HepG2 (cell line): ENCODE measurements around the gene VIT. TPM values are rescaled to one million over a fixed set of nuclear protein-coding genes. Genes with fewer than 3 reads are reported as not detected.

Experiments used
- ATAC-seq: fragments of 200-7000 bp; cut with Tn5 transposase; 3 replicates; pipeline ENCODE4 v1.9.1; 2020; ENCODE audit warnings: mild to moderate bottlenecking, moderate library complexity
- BruUV-seq: library from RNA; stranded (reverse); fragments of 400-500 nt; replicated peaks from 2 replicates; lab custom pipeline; 2021; lab: Mats Ljungman, UMichigan
- CTCF ChIA-PET: fragments of 300-600 bp; formaldehyde crosslinking; extraction: SDS; loops from one replicate; lab custom pipeline; 2021; ENCODE audit warnings: low total read pairs, inconsistent platforms, low intra/inter-chr PET ratio; lab: Yijun Ruan, JAX
- POLR2A ChIA-PET: fragments of 350-600 bp; sonication (Branson Sonifier 250); formaldehyde crosslinking; loops from one replicate; lab custom pipeline; 2020; ENCODE audit warnings: antibody characterized with exemption, inconsistent platforms; lab: Yijun Ruan, JAX
- DNase-seq: peaks from one replicate; pipeline ENCODE4 v3.0.0-alpha.2; 2015; ENCODE audit warnings: low spot score
- FAIRE-seq: peaks from 3 replicates; lab custom pipeline; 2011; peaks lifted over from hg19 to GRCh38; lab: Jason Lieb, UNC
- H2AFZ ChIP-seq: one replicate; pipeline ENCODE4 v1.6.1; 2011; ENCODE audit warnings: low read length, inconsistent platforms
- H3K27ac ChIP-seq: fragments of 300-600 bp; 3 replicates; pipeline ENCODE4 v1.8.0; 2011; ENCODE audit warnings: mixed run types, mild to moderate bottlenecking, mixed read lengths, low read length, inconsistent platforms; ENCODE audit not compliant: insufficient read depth; ENCODE audit errors: extremely low read length
- H3K27me3 ChIP-seq, 2 experiments: fragments of 200-600 bp in 1 of 2; 2 replicates in 1 of 2; 3 replicates in 1 of 2; pipeline versions ENCODE4 v1.6.0 to v1.8.0; 2011; ENCODE audit warnings: low read length in 2 of 2, mild to moderate bottlenecking in 2 of 2, moderate library complexity in 2 of 2, inconsistent platforms in 1 of 2; ENCODE audit not compliant: insufficient read depth in 2 of 2, control insufficient read depth in 1 of 2
- H3K36me3 ChIP-seq, 2 experiments: fragments of 200-600 bp in 1 of 2; replicated peaks in 1 of 2; 2 replicates in 1 of 2; 3 replicates in 1 of 2; pipeline versions ENCODE4 v1.5.1 to v1.8.0; 2011; ENCODE audit warnings: low read length in 2 of 2, inconsistent platforms in 1 of 2; ENCODE audit not compliant: insufficient read depth in 2 of 2, control insufficient read depth in 1 of 2
- H3K4me1 ChIP-seq: 2 replicates; pipeline ENCODE4 v1.5.1; 2012; ENCODE audit warnings: low read length, inconsistent platforms; ENCODE audit not compliant: insufficient read depth
- H3K4me2 ChIP-seq: 2 replicates; pipeline ENCODE4 v1.6.0; 2011; ENCODE audit warnings: low read depth, low read length, inconsistent platforms
- H3K4me3 ChIP-seq, 3 experiments: fragments of 200-600 bp in 1 of 3; sonication (generic), shearing (Covaris generic) in 1 of 3; replicated peaks in 1 of 3; 2 replicates each; pipeline ENCODE4 v1.5.1; 2011 to 2016; ENCODE audit warnings: low read length in 3 of 3, inconsistent platforms in 2 of 3, low read depth in 2 of 3, mild to moderate bottlenecking in 2 of 3, control low read depth in 1 of 3, mixed read lengths in 1 of 3; ENCODE audit not compliant: insufficient read depth in 1 of 3
- H3K79me2 ChIP-seq: one replicate; pipeline ENCODE4 v1.6.1; 2011; ENCODE audit warnings: low read length, inconsistent platforms; ENCODE audit not compliant: insufficient read depth
- H3K9ac ChIP-seq: 2 replicates; pipeline ENCODE4 v1.6.0; 2011; ENCODE audit warnings: mild to moderate bottlenecking, low read depth, low read length, inconsistent platforms; ENCODE audit not compliant: insufficient read depth
- H3K9me3 ChIP-seq: 2 replicates; pipeline ENCODE4 v1.5.1; 2012; ENCODE audit warnings: mild to moderate bottlenecking, low read length
- H4K20me1 ChIP-seq: 2 replicates; pipeline ENCODE4 v1.6.0; 2011; ENCODE audit warnings: inconsistent platforms, mild to moderate bottlenecking, low read length, moderate library complexity; ENCODE audit not compliant: insufficient read depth
- GATA4 ChIP-seq: sonication (generic); IDR thresholded peaks from 2 replicates; pipeline ENCODE4 v1.6.1; 2016; ENCODE audit warnings: antibody characterized with exemption, low read depth, borderline replicate concordance
- GATAD1 ChIP-seq: IDR thresholded peaks from 2 replicates; pipeline ENCODE4 v1.6.1; 2016; ENCODE audit warnings: missing genetic modification reagents, missing compliant biosample characterization
- HMGXB3 ChIP-seq: sonication (generic); formaldehyde crosslinking; IDR thresholded peaks from 2 replicates; pipeline ENCODE4 v1.4.0; 2020; ENCODE audit warnings: missing genetic modification reagents, borderline replicate concordance
- JDP2 ChIP-seq: sonication (generic); formaldehyde crosslinking; IDR thresholded peaks from 2 replicates; pipeline ENCODE4 v1.8.1; 2022; ENCODE audit warnings: missing genetic modification reagents, borderline replicate concordance
- MTERF4 ChIP-seq: sonication (generic); formaldehyde crosslinking; IDR thresholded peaks from 2 replicates; pipeline ENCODE4 v1.8.0; 2023; ENCODE audit warnings: mild to moderate bottlenecking, missing genetic modification reagents
- RBM22 ChIP-seq: fragments of 200-400 bp; formaldehyde crosslinking; optimal IDR thresholded peaks from 2 replicates; pipeline ENCODE3; 2017; ENCODE audit warnings: mild to moderate bottlenecking, low read length, moderate library complexity
- SNAI1 ChIP-seq: sonication (generic); formaldehyde crosslinking; IDR thresholded peaks from 2 replicates; pipeline ENCODE4 v1.5.0; 2020; ENCODE audit warnings: mild to moderate bottlenecking, missing genetic modification reagents, borderline replicate concordance
- STAG1 ChIP-seq: sonication (generic); formaldehyde crosslinking; IDR thresholded peaks from 2 replicates; pipeline ENCODE4 v1.4.0; 2020; ENCODE audit warnings: missing genetic modification reagents
- ZFP90 ChIP-seq: sonication (generic); formaldehyde crosslinking; IDR thresholded peaks from 2 replicates; pipeline ENCODE4 v1.8.0; 2022; ENCODE audit warnings: missing genetic modification reagents, mild to moderate bottlenecking, inconsistent platforms, borderline replicate concordance
- ZNF362 ChIP-seq: sonication (generic); formaldehyde crosslinking; IDR thresholded peaks from 2 replicates; pipeline ENCODE4 v1.4.0; 2020; ENCODE audit warnings: missing genetic modification reagents, mild to moderate bottlenecking, borderline replicate concordance
- ZNF382 ChIP-seq: sonication (generic); formaldehyde crosslinking; IDR thresholded peaks from 2 replicates; pipeline ENCODE4 v1.5.0; 2020; ENCODE audit warnings: missing genetic modification reagents, mild to moderate bottlenecking, borderline replicate concordance
- WGBS: methylation state at CpG from one replicate; pipeline ENCODE4 v1.1.6; 2017; ENCODE audit warnings: low lambda C conversion rate; 5-methylcytosine and 5-hydroxymethylcytosine counted together
- in situ Hi-C: cut with HindIII; loops from 2 replicates; pipeline ENCODE4 v1.10.0; 2017; ENCODE audit warnings: low pct_unique_long_range_greater_than_20kb; ENCODE audit not compliant: extremely low pct_ligation_motif_present
- intact Hi-C: fragments of 100-400 bp; cut with micrococcal nuclease; formaldehyde crosslinking; loops from one replicate; pipeline ENCODE4 v1.10.0; 2022; ENCODE audit not compliant: unreplicated experiment
- polyA plus RNA-seq, 8 experiments: library from polyadenylated mRNA; depleted of rRNA in 3 of 8; stranded (reverse) in 7 of 8; unstranded in 1 of 8; fragments of >200 nt; fragmentation: Illumina TruSeq in 4 of 8; extraction: Trizol in 4 of 8; gene quantifications; 2 replicates each; pipeline versions ENCODE4 v1.2.1 to v1.2.3, GENCODE V29; 2011 to 2016; ENCODE audit warnings: low read depth in 4 of 8, missing spikeins in 1 of 8, mixed read lengths in 1 of 8; ENCODE audit not compliant: insufficient read depth in 1 of 8
- total RNA-seq, 5 experiments: library from RNA; depleted of rRNA; stranded (reverse); fragments of >200 nt; fragmentation: Illumina TruSeq; extraction: Trizol; gene quantifications; 2 replicates each; pipeline ENCODE4 v1.2.3, GENCODE V29; 2016; ENCODE audit warnings: low read depth in 1 of 5

VIT gene
- total and polyA plus RNA-seq, 2 of the 13 experiments (the other 11 are each of a cell fraction or from before 2014, with no cell fraction given), result not detected

- TF ChIP-seq STAG1 (CRISPR knock-in tag), result peak; percentile 72
These were observed 74.2 kb downstream of the VIT start (continued) for GRCh38 chr2:36770542-36771287.

GRCh38 chr2:36771671-36772070 lies 75.2 kb downstream of the VIT start:
- POLR2A ChIA-PET, result no interaction called here
- no peak overlapping the region for H3K4me2 ChIP-seq
- TF ChIP-seq HMGXB3 (CRISPR knock-in tag), result no peak
- TF ChIP-seq SNAI1 (CRISPR knock-in tag), result no peak
- TF ChIP-seq ZFP90 (CRISPR knock-in tag), result no peak
- TF ChIP-seq JDP2 (CRISPR knock-in tag), result no peak
- TF ChIP-seq ZNF382 (CRISPR knock-in tag), result no peak
- TF ChIP-seq ZNF362 (CRISPR knock-in tag), result no peak
- TF ChIP-seq GATAD1 (CRISPR knock-in tag), result no peak
- TF ChIP-seq GATA4, result no peak
- TF ChIP-seq RBM22, result no peak
- no peak for TF ChIP-seq MTERF4 (CRISPR knock-in tag)
- TF ChIP-seq, all 625 proteins: peak for 0
- ATAC-seq (no peak), DNase-seq (no peak), FAIRE-seq (no peak)
- H3K4me3 ChIP-seq, result no peak overlapping the region
- in situ Hi-C loops, result no loop called here
- no peaks in the 10 kb centered on the region for H4K20me1 ChIP-seq
- H2AFZ ChIP-seq, result no peak overlapping the region
- 35% methylated on average over 3 of the region's 3 CpGs for WGBS
- no peaks in the 10 kb centered on the region for H3K4me1 ChIP-seq
- H3K9ac ChIP-seq, result no peak overlapping the region
- CTCF ChIA-PET, result no interaction called here
- H3K27me3 ChIP-seq, result peaks cover 4 to 16% of the 10 kb centered on the region in 2 experiments; a peak in 4 of 5 replicates
- no peaks in the 10 kb centered on the region for H3K36me3 ChIP-seq
- no TSS peak for BruUV-seq
- H3K79me2 ChIP-seq, result no peaks in the 10 kb centered on the region
- no peaks in the 10 kb centered on the region for H3K9me3 ChIP-seq
- intact Hi-C loops, result no loop called here
- no peak overlapping the region for H3K27ac ChIP-seq
